H1 (cell line): Measurements from ENCODE around the gene FBN2. TPM values are rescaled to one million over a fixed set of nuclear protein-coding genes. Genes with fewer than 3 reads are reported as not detected.

Source experiments
- CTCF ChIA-PET: fragments of 300-600 bp; sonication (Branson Sonifier 250); formaldehyde crosslinking; loops from one replicate; lab custom pipeline; 2021; ENCODE audit not compliant: partially characterized antibody; lab: Charles Lee
- POLR2A ChIA-PET: fragments of 300-600 bp; sonication (Branson Sonifier 250); formaldehyde crosslinking; loops from one replicate; lab custom pipeline; 2021; ENCODE audit warnings: inconsistent platforms; ENCODE audit not compliant: partially characterized antibody; lab: Charles Lee
- DNase-seq, 2 experiments: peaks; one replicate each; pipeline versions ENCODE4 v3.0.0 to v3.0.0-alpha.2; 2010 to 2022; ENCODE audit warnings: low spot score in 2 of 2, low read depth in 1 of 2, mixed read lengths in 1 of 2
- FAIRE-seq: peaks from 2 replicates; lab custom pipeline; 2011; peaks lifted over from hg19 to GRCh38; lab: Jason Lieb, UNC
- H2AFZ ChIP-seq: 2 replicates; pipeline ENCODE4 v1.8.1; 2012; ENCODE audit warnings: low read length, inconsistent platforms
- H2AK5ac ChIP-seq: 2 replicates; pipeline ENCODE4 v1.6.1; 2013; ENCODE audit warnings: low read depth, low read length
- H2BK120ac ChIP-seq: replicated peaks from 2 replicates; pipeline ENCODE3; 2013; ENCODE audit warnings: low read depth, low read length, inconsistent platforms
- H2BK12ac ChIP-seq: 2 replicates; pipeline ENCODE4 v1.6.1; 2013; ENCODE audit warnings: low read depth, low read length
- H2BK15ac ChIP-seq: 2 replicates; pipeline ENCODE4 v1.6.1; 2013; ENCODE audit warnings: low read length
- H2BK20ac ChIP-seq: 2 replicates; pipeline ENCODE4 v1.6.1; 2013; ENCODE audit warnings: low read length
- H2BK5ac ChIP-seq: 2 replicates; pipeline ENCODE4 v1.6.1; 2013; ENCODE audit warnings: low read depth, low read length
- H3K14ac ChIP-seq: 2 replicates; pipeline ENCODE4 v1.6.1; 2013; ENCODE audit warnings: inconsistent platforms; ENCODE audit not compliant: insufficient read length
- H3K18ac ChIP-seq: 2 replicates; pipeline ENCODE4 v1.6.1; 2013; ENCODE audit warnings: low read length; ENCODE audit errors: extremely low read depth
- H3K23ac ChIP-seq: 2 replicates; pipeline ENCODE4 v1.6.1; 2013; ENCODE audit warnings: inconsistent platforms; ENCODE audit not compliant: insufficient read length
- H3K23me2 ChIP-seq: 2 replicates; pipeline ENCODE4 v1.6.1; 2013; ENCODE audit warnings: low read depth, low read length
- H3K27ac ChIP-seq: 2 replicates; pipeline ENCODE4 v1.6.1; 2011; ENCODE audit warnings: low read depth, low read length, inconsistent platforms
- H3K27me3 ChIP-seq, 4 experiments: replicated peaks in 1 of 4; 1 replicate in 1 of 4; 2 replicates in 3 of 4; pipeline versions ENCODE4 v1.6.1 to v1.8.1; 2011 to 2013; ENCODE audit warnings: low read length in 3 of 4, mild to moderate bottlenecking in 3 of 4, inconsistent platforms in 2 of 4, mixed read lengths in 2 of 4, moderate library complexity in 1 of 4; ENCODE audit not compliant: control insufficient read depth in 3 of 4, insufficient read depth in 3 of 4; ENCODE audit errors: extremely low read depth in 1 of 4
- H3K36me3 ChIP-seq, 4 experiments: 2 replicates each; pipeline versions ENCODE4 v1.6.1 to v1.8.1; 2011 to 2013; ENCODE audit warnings: mild to moderate bottlenecking in 4 of 4, low read length in 3 of 4, moderate library complexity in 2 of 4, control low read depth in 1 of 4, inconsistent platforms in 1 of 4; ENCODE audit not compliant: insufficient read depth in 4 of 4, control insufficient read depth in 2 of 4
- H3K4ac ChIP-seq: replicated peaks from 2 replicates; pipeline ENCODE3; 2013; ENCODE audit warnings: low read length, low read depth, mixed read lengths, inconsistent platforms; ENCODE audit not compliant: insufficient read length
- H3K4me1 ChIP-seq, 4 experiments: replicated peaks in 1 of 4; 1 replicate in 1 of 4; 2 replicates in 3 of 4; pipeline versions ENCODE4 v1.6.1 to v1.8.1; 2011 to 2013; ENCODE audit warnings: low read length in 3 of 4, inconsistent platforms in 2 of 4, mixed read lengths in 1 of 4; ENCODE audit not compliant: insufficient read depth in 4 of 4, control insufficient read depth in 3 of 4
- H3K4me2 ChIP-seq, 2 experiments: 2 replicates each; pipeline versions ENCODE4 v1.6.1 to v1.8.1; 2011 to 2013; ENCODE audit warnings: low read depth in 2 of 2, low read length in 2 of 2, control low read depth in 1 of 2, inconsistent platforms in 1 of 2, mild to moderate bottlenecking in 1 of 2; ENCODE audit not compliant: insufficient read depth in 1 of 2
- H3K4me3 ChIP-seq, 4 experiments: fragments of 200-600, 300-600 bp in 1 of 4; sonication (generic), shearing (Covaris generic), sonication (Bioruptor Twin) in 1 of 4; 2 replicates each; pipeline versions ENCODE4 v1.5.1 to v1.8.1; 2011 to 2016; ENCODE audit warnings: low read length in 4 of 4, low read depth in 3 of 4, control low read depth in 2 of 4, inconsistent platforms in 2 of 4, mild to moderate bottlenecking in 2 of 4, mixed read lengths in 1 of 4, moderate library complexity in 1 of 4; ENCODE audit not compliant: insufficient read depth in 2 of 4; ENCODE audit errors: extremely low read depth in 1 of 4
- H3K56ac ChIP-seq: replicated peaks from 2 replicates; pipeline ENCODE3; 2013; ENCODE audit warnings: low read depth, mild to moderate bottlenecking, mixed read lengths, low read length, inconsistent platforms; ENCODE audit not compliant: insufficient read length
- H3K79me1 ChIP-seq: 2 replicates; pipeline ENCODE4 v1.6.1; 2013; ENCODE audit warnings: low read depth, low read length, control low read depth
- H3K79me2 ChIP-seq, 2 experiments: 2 replicates each; pipeline versions ENCODE4 v1.6.1 to v1.8.1; 2012 to 2013; ENCODE audit warnings: low read length in 2 of 2, mild to moderate bottlenecking in 2 of 2, inconsistent platforms in 1 of 2; ENCODE audit not compliant: insufficient read depth in 2 of 2, control insufficient read depth in 1 of 2
- H3K9ac ChIP-seq, 4 experiments: replicated peaks in 1 of 4; 1 replicate in 1 of 4; 2 replicates in 3 of 4; pipeline versions ENCODE4 v1.6.1 to v1.8.1; 2011 to 2013; ENCODE audit warnings: low read depth in 3 of 4, low read length in 3 of 4, control low read depth in 2 of 4, mild to moderate bottlenecking in 2 of 4, moderate library complexity in 2 of 4, inconsistent platforms in 1 of 4; ENCODE audit errors: extremely low read depth in 1 of 4
- H3K9me3 ChIP-seq, 2 experiments: 2 replicates each; pipeline versions ENCODE4 v1.6.1 to v1.8.1; 2012 to 2013; ENCODE audit warnings: mild to moderate bottlenecking in 2 of 2, moderate library complexity in 2 of 2, control low read depth in 1 of 2, inconsistent platforms in 1 of 2, low read depth in 1 of 2, low read length in 1 of 2, mixed read lengths in 1 of 2; ENCODE audit not compliant: insufficient read depth in 2 of 2
- H4K20me1 ChIP-seq, 2 experiments: replicated peaks in 1 of 2; 2 replicates each; pipeline versions ENCODE3 to v1.8.1; 2011 to 2013; ENCODE audit warnings: inconsistent platforms in 2 of 2, low read length in 2 of 2, mild to moderate bottlenecking in 1 of 2; ENCODE audit not compliant: insufficient read depth in 2 of 2, control insufficient read depth in 1 of 2
- H4K5ac ChIP-seq: 2 replicates; pipeline ENCODE4 v1.6.1; 2013; ENCODE audit warnings: low read length, low read depth, mixed read lengths, inconsistent platforms; ENCODE audit not compliant: insufficient read length
- H4K8ac ChIP-seq: 2 replicates; pipeline ENCODE4 v1.8.0; 2013; ENCODE audit warnings: mild to moderate bottlenecking, moderate library complexity, low read length, inconsistent platforms; ENCODE audit not compliant: insufficient read depth; ENCODE audit errors: extremely low read depth
- H4K91ac ChIP-seq: replicated peaks from 2 replicates; pipeline ENCODE3; 2013; ENCODE audit warnings: low read length, mixed read lengths, inconsistent platforms; ENCODE audit not compliant: insufficient read length
- ASH2L ChIP-seq: fragments of 200-600, 300-600 bp; sonication (generic); IDR thresholded peaks from one replicate; pipeline ENCODE4 v1.7.1; 2017; ENCODE audit warnings: low read length
- BCL11A ChIP-seq, 2 experiments: IDR thresholded peaks; one replicate each; pipeline ENCODE4 v1.6.1; 2011; ENCODE audit warnings: low read depth in 2 of 2, low read length in 2 of 2, mild to moderate bottlenecking in 2 of 2
- BRCA1 ChIP-seq: IDR thresholded peaks from 2 replicates; pipeline ENCODE4 v1.6.1; 2012; ENCODE audit warnings: low read depth, low read length, improper control_type of control experiment
- EZH2 ChIP-seq: fragments of 200-600 bp; sonication (generic); IDR thresholded peaks from 2 replicates; pipeline ENCODE4 v1.7.1; 2012; ENCODE audit warnings: low read depth, mild to moderate bottlenecking, moderate library complexity, low read length, inconsistent platforms; ENCODE audit not compliant: severe bottlenecking
- RFX5 ChIP-seq: IDR thresholded peaks from 2 replicates; pipeline ENCODE4 v1.6.1; 2011; ENCODE audit warnings: low read depth, low read length, improper control_type of control experiment, borderline replicate concordance
- SIRT6 ChIP-seq: IDR thresholded peaks from one replicate; pipeline ENCODE4 v1.7.1; 2012; ENCODE audit warnings: low read length, inconsistent platforms
- SIX5 ChIP-seq: IDR thresholded peaks from 2 replicates; pipeline ENCODE4 v1.6.1; 2011; ENCODE audit warnings: mild to moderate bottlenecking, low read depth, low read length
- ZNF274 ChIP-seq: IDR thresholded peaks from 2 replicates; pipeline ENCODE4 v1.7.0; 2012; ENCODE audit warnings: low read length, borderline replicate concordance; ENCODE audit errors: extremely low read depth
- WGBS, 2 experiments: shearing (Covaris generic) in 1 of 2; methylation state at CpG; one replicate each; pipeline versions ENCODE4 v1.1.6 to v1.1.7; 2013 to 2015; ENCODE audit warnings: low lambda C conversion rate in 2 of 2, mixed read lengths in 2 of 2, inconsistent platforms in 1 of 2, low coverage in 1 of 2, missing lambda C conversion rate in 1 of 2; ENCODE audit not compliant: insufficient replicate concordance in 2 of 2, insufficient coverage in 1 of 2, insufficient read length in 1 of 2; ENCODE audit errors: extremely low coverage in 1 of 2, missing lambda C conversion rate in 1 of 2; 5-methylcytosine and 5-hydroxymethylcytosine counted together
- polyA plus RNA-seq, 7 experiments: library from polyadenylated mRNA; depleted of rRNA in 3 of 7; stranded (reverse) in 5 of 7; unstranded in 2 of 7; fragments of >200 nt in 5 of 7; fragments of 200-250 nt in 2 of 7; gene quantifications; 1 replicate in 5 of 7; 2 replicates in 1 of 7; 4 replicates in 1 of 7; pipeline versions ENCODE4 v1.2.1 to v1.2.3, GENCODE V29; 2011 to 2013; ENCODE audit warnings: missing spikeins in 2 of 7, mixed read lengths in 2 of 7
- total RNA-seq: library from RNA; stranded (reverse); fragmentation: NEBNext Ultra II Directional; extraction: Animal tissue kit (Norgen Biotek cat#: 25700); gene quantifications from 2 replicates; pipeline ENCODE4 v1.2.1, GENCODE V29; 2021
- TF ChIP-seq, protein P1 (sequence below): IDR thresholded peaks from 2 replicates; pipeline ENCODE4 v1.6.1; 2012; ENCODE audit warnings: inconsistent platforms

Gene FBN2
- total and polyA plus RNA-seq, 2 of the 8 experiments (the other 6 are each of a cell fraction or from before 2014, with no cell fraction given), result 14.1 to 16.3 TPM

GRCh38 chr5:128535251-128535650 is 2.8 kb downstream of the FBN2 start:
- CTCF ChIA-PET, result interaction anchor here (0.6 to 1.0 kb wide), 3 partner anchors 17 to 324 kb away, joined by 3 read pairs; no protein-coding TSS in a partner anchor
- H2BK20ac ChIP-seq, result no peak overlapping the region
- no peaks in the 10 kb centered on the region for H3K9me3 ChIP-seq
- TF ChIP-seq RFX5, result no peak
- TF ChIP-seq SIX5, result no peak
- TF ChIP-seq SIRT6, result no peak
- TF ChIP-seq BCL11A (IDR thresholded peaks at IDR 0.05; ENCODE audit: low read depth in 2 of 2, low read length in 2 of 2), result no peak
- TF ChIP-seq EZH2, result no peak
- TF ChIP-seq, protein P1, sequence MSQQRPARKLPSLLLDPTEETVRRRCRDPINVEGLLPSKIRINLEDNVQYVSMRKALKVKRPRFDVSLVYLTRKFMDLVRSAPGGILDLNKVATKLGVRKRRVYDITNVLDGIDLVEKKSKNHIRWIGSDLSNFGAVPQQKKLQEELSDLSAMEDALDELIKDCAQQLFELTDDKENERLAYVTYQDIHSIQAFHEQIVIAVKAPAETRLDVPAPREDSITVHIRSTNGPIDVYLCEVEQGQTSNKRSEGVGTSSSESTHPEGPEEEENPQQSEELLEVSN, result no peak
- TF ChIP-seq ASH2L, result no peak
- TF ChIP-seq ZNF274, result no peak
- no peak for TF ChIP-seq BRCA1
- H2AK5ac ChIP-seq, result no peak overlapping the region
- DNase-seq (no peak), FAIRE-seq (no peak)
- no peak overlapping the region for H3K9ac ChIP-seq
- no peak overlapping the region for H3K18ac ChIP-seq
- no peaks in the 10 kb centered on the region; a peak in 1 of 8 replicates for H3K36me3 ChIP-seq
- no peak overlapping the region; a peak in 1 of 4 replicates for H3K4me2 ChIP-seq
- no peak overlapping the region for H4K91ac ChIP-seq
- no peak overlapping the region for H2BK12ac ChIP-seq
- H3K14ac ChIP-seq, result no peak overlapping the region
- no peak overlapping the region for H3K56ac ChIP-seq
- no peaks in the 10 kb centered on the region for H4K20me1 ChIP-seq
- H2BK120ac ChIP-seq, result no peak overlapping the region
- 94% methylated on average over 1 of the region's 1 CpG; no CpG with 5 or more reads in 1 of the 2 experiments for WGBS, 2 experiments
- H4K8ac ChIP-seq, result no peak overlapping the region
- H3K27ac ChIP-seq, result no peak overlapping the region
- H3K23ac ChIP-seq, result no peak overlapping the region
- no peak overlapping the region for H2AFZ ChIP-seq
- H4K5ac ChIP-seq, result no peak overlapping the region
- H3K27me3 ChIP-seq, result peaks cover 2 to 24% (median 20%) of the 10 kb centered on the region in 4 experiments
- H3K4ac ChIP-seq, result no peak overlapping the region
- POLR2A ChIA-PET, result no interaction called here
- no peaks in the 10 kb centered on the region for H3K79me2 ChIP-seq
- no peak overlapping the region for H2BK5ac ChIP-seq
- H3K79me1 ChIP-seq, result no peaks in the 10 kb centered on the region
- H3K4me1 ChIP-seq, result peaks cover 0 to 4% (median 2%) of the 10 kb centered on the region in 4 experiments; a peak in 3 of 7 replicates
- no peak overlapping the region for H2BK15ac ChIP-seq
- no peak overlapping the region for H3K4me3 ChIP-seq
- peaks cover 23% of the 10 kb centered on the region; the same call in 1 of the 2 replicates for H3K23me2 ChIP-seq
